H9 (cell line): ENCODE data around the gene POLR3H. TPM values are rescaled to one million over a fixed set of nuclear protein-coding genes. Genes with fewer than 3 reads are reported as not detected.

ENCODE experiments used
- DNase-seq: peaks from one replicate; pipeline ENCODE4 v3.0.0-alpha.2; 2017
- H2AFZ ChIP-seq: one replicate; pipeline ENCODE4 v1.6.1; 2013; ENCODE audit warnings: mild to moderate bottlenecking, low read length, control low read depth, moderate library complexity
- H2AK5ac ChIP-seq: 2 replicates; pipeline ENCODE4 v1.6.1; 2013; ENCODE audit warnings: low read length, control low read depth, mixed read lengths; ENCODE audit not compliant: insufficient read length
- H2BK120ac ChIP-seq: one replicate; pipeline ENCODE4 v1.6.1; 2013; ENCODE audit warnings: low read depth, mild to moderate bottlenecking, low read length, control low read depth, inconsistent platforms; ENCODE audit not compliant: poor library complexity, severe bottlenecking
- H2BK12ac ChIP-seq: 2 replicates; pipeline ENCODE4 v1.6.1; 2013; ENCODE audit warnings: low read length, control low read depth, mixed read lengths, low read depth; ENCODE audit not compliant: insufficient read length
- H2BK15ac ChIP-seq: 2 replicates; pipeline ENCODE4 v1.6.1; 2013; ENCODE audit warnings: low read depth, low read length, control low read depth
- H2BK20ac ChIP-seq: one replicate; pipeline ENCODE4 v1.6.1; 2013; ENCODE audit warnings: low read depth, mild to moderate bottlenecking, low read length, control low read depth, inconsistent platforms; ENCODE audit not compliant: poor library complexity, severe bottlenecking
- H2BK5ac ChIP-seq: 2 replicates; pipeline ENCODE4 v1.6.1; 2013; ENCODE audit warnings: low read length, control low read depth, mixed read lengths; ENCODE audit not compliant: insufficient read length
- H3K14ac ChIP-seq: 2 replicates; pipeline ENCODE4 v1.6.1; 2013; ENCODE audit warnings: low read length, control low read depth; ENCODE audit not compliant: insufficient read depth
- H3K18ac ChIP-seq: 2 replicates; pipeline ENCODE4 v1.6.1; 2013; ENCODE audit warnings: low read depth, mild to moderate bottlenecking, mixed read lengths, low read length, control low read depth; ENCODE audit not compliant: insufficient read length
- H3K23ac ChIP-seq: 2 replicates; pipeline ENCODE4 v1.6.1; 2013; ENCODE audit warnings: low read length, control low read depth, mixed read lengths, low read depth; ENCODE audit not compliant: insufficient read length
- H3K23me2 ChIP-seq: 2 replicates; pipeline ENCODE4 v1.6.1; 2013; ENCODE audit warnings: low read depth, mild to moderate bottlenecking, mixed read lengths, low read length, control low read depth; ENCODE audit not compliant: insufficient read length, poor library complexity, severe bottlenecking
- H3K27ac ChIP-seq: 2 replicates; pipeline ENCODE4 v1.5.1; 2013; ENCODE audit warnings: low read length, control low read depth, mixed read lengths, low read depth; ENCODE audit not compliant: insufficient read length
- H3K27me3 ChIP-seq: 2 replicates; pipeline ENCODE4 v1.6.1; 2013; ENCODE audit warnings: low read length, control low read depth, inconsistent platforms; ENCODE audit not compliant: insufficient read depth
- H3K4ac ChIP-seq: 2 replicates; pipeline ENCODE4 v1.6.1; 2013; ENCODE audit warnings: low read depth, mild to moderate bottlenecking, control low read depth, inconsistent platforms, low read length, moderate library complexity
- H3K4me1 ChIP-seq: 2 replicates; pipeline ENCODE4 v1.6.1; 2013; ENCODE audit warnings: low read length, control low read depth, inconsistent platforms; ENCODE audit not compliant: insufficient read depth
- H3K4me2 ChIP-seq: 2 replicates; pipeline ENCODE4 v1.6.1; 2013; ENCODE audit warnings: low read length, control low read depth, mixed read lengths; ENCODE audit not compliant: insufficient read length, insufficient read depth
- H3K56ac ChIP-seq: 2 replicates; pipeline ENCODE4 v1.6.1; 2013; ENCODE audit warnings: low read depth, mild to moderate bottlenecking, mixed read lengths, low read length, control low read depth; ENCODE audit not compliant: insufficient read length
- H3K79me1 ChIP-seq: 2 replicates; pipeline ENCODE4 v1.6.1; 2013; ENCODE audit warnings: low read depth, mild to moderate bottlenecking, moderate library complexity, low read length, control low read depth, inconsistent platforms; ENCODE audit not compliant: insufficient read depth, poor library complexity, severe bottlenecking
- H3K79me2 ChIP-seq: 2 replicates; pipeline ENCODE4 v1.6.1; 2013; ENCODE audit warnings: low read length, control low read depth, inconsistent platforms; ENCODE audit not compliant: insufficient read depth
- H3K9ac ChIP-seq: 2 replicates; pipeline ENCODE4 v1.6.1; 2013; ENCODE audit warnings: low read length, control low read depth, mixed read lengths; ENCODE audit not compliant: insufficient read length; ENCODE audit errors: extremely low read depth
- H3K9me3 ChIP-seq: one replicate; pipeline ENCODE4 v1.6.1; 2013; ENCODE audit warnings: low read depth, low read length, inconsistent platforms; ENCODE audit not compliant: control insufficient read depth
- H3T11ph ChIP-seq: one replicate; pipeline ENCODE4 v1.6.1; 2013; ENCODE audit warnings: mild to moderate bottlenecking, low read length, control low read depth, inconsistent platforms
- H4K20me1 ChIP-seq: one replicate; pipeline ENCODE4 v1.6.1; 2013; ENCODE audit not compliant: control insufficient read depth, insufficient read length, insufficient read depth
- H4K5ac ChIP-seq: 2 replicates; pipeline ENCODE4 v1.6.1; 2013; ENCODE audit warnings: low read depth, mild to moderate bottlenecking, mixed read lengths, low read length, control low read depth; ENCODE audit not compliant: insufficient read length
- H4K8ac ChIP-seq: replicated peaks from 2 replicates; pipeline ENCODE4 v1.6.1; 2013; ENCODE audit warnings: low read length, control low read depth, mixed read lengths, low read depth; ENCODE audit not compliant: insufficient read length
- H4K91ac ChIP-seq: 2 replicates; pipeline ENCODE4 v1.6.1; 2013; ENCODE audit warnings: low read depth, mild to moderate bottlenecking, moderate library complexity, mixed read lengths, low read length, control low read depth; ENCODE audit not compliant: insufficient read length
- H3K27ac Mint-ChIP-seq, 3 experiments: 2 replicates in 2 of 3; 3 replicates in 1 of 3; pipeline ENCODE4 v1.8.0; 2020 to 2021; ENCODE audit warnings: mixed read lengths in 3 of 3, mild to moderate bottlenecking in 1 of 3, moderate library complexity in 1 of 3
- H3K27me3 Mint-ChIP-seq: 2 replicates; pipeline ENCODE4 v1.8.0; 2021; ENCODE audit warnings: low read depth, mild to moderate bottlenecking, moderate library complexity, mixed read lengths
- H3K36me3 Mint-ChIP-seq, 3 experiments: 2 replicates in 2 of 3; 3 replicates in 1 of 3; pipeline ENCODE4 v1.8.0; 2020 to 2021; ENCODE audit warnings: low read depth in 3 of 3, mixed read lengths in 3 of 3; ENCODE audit not compliant: insufficient read depth in 1 of 3
- H3K4me1 Mint-ChIP-seq, 2 experiments: 2 replicates each; pipeline ENCODE4 v1.8.0; 2020; ENCODE audit warnings: mixed read lengths in 2 of 2
- H3K4me3 Mint-ChIP-seq, 2 experiments: 2 replicates in 1 of 2; 3 replicates in 1 of 2; pipeline ENCODE4 v1.8.0; 2020 to 2021; ENCODE audit warnings: mild to moderate bottlenecking in 2 of 2, mixed read lengths in 2 of 2, moderate library complexity in 1 of 2
- H3K9me3 Mint-ChIP-seq, 2 experiments: 2 replicates in 1 of 2; 3 replicates in 1 of 2; pipeline ENCODE4 v1.8.0; 2020; ENCODE audit warnings: mild to moderate bottlenecking in 2 of 2, mixed read lengths in 2 of 2, moderate library complexity in 1 of 2
- WGBS: extraction: QIAGEN DNeasy Blood & Tissue Kit; methylation state at CpG from one replicate; pipeline ENCODE4 v1.1.7; 2013; ENCODE audit warnings: missing lambda C conversion rate, low lambda C conversion rate, mixed read lengths; ENCODE audit not compliant: insufficient read length; ENCODE audit errors: extremely low coverage; 5-methylcytosine and 5-hydroxymethylcytosine counted together
- total RNA-seq: library from RNA; stranded (reverse); gene quantifications from 2 replicates; pipeline ENCODE4 v1.2.1, GENCODE V29; 2021
- TF ChIP-seq, protein P1 (sequence below): fragments of 200-600 bp; sonication (generic); conservative IDR thresholded peaks from 3 replicates; pipeline ENCODE4 v1.8.0; 2021; ENCODE audit warnings: antibody characterized with exemption, mild to moderate bottlenecking

POLR3H gene
- total RNA-seq, 1 experiment from 2014 or later = 68.2 TPM

DNA sequence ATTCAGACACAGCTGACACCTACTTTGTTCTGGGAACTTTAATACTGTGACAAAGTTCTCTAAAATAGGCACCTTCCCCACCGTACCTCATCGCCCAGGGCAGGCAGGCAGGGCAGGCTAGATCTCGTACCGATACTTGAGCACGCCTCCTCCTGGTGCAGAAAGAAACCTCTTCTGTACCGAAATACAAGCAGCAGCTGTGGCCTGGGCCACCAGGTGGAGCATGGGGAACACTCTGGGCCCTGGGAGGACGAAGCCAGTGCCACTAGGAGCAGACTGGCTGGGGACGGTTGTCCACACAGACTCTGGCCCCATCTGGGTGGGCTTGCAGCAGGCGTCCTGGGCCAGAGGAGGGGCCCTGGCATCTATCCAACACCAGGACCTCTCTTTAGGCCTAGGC is 32.6 kb upstream of the POLR3H start:
- peaks cover 0 to 11% (median 4%) of the 10 kb centered on the region in 3 experiments; a peak in 4 of 7 replicates for H3K36me3 Mint-ChIP-seq
- H2AFZ ChIP-seq = no peak overlapping the region

More for the DNA sequence above, 32.6 kb upstream of the POLR3H start:
- Mint-ChIP-seq H3K4me3 (no peak overlapping the region), H3K27ac (peak overlapping the region in 1 of 3 experiments; percentile 63; a peak in 1 of 7 replicates), H3K27me3 (no peaks in the 10 kb centered on the region; the same call in 1 of the 2 replicates), H3K9me3 (no peaks in the 10 kb centered on the region), H3K4me1 (no peaks in the 10 kb centered on the region; a peak in 1 of 4 replicates)
- whole genome bisulfite sequencing = no CpG with 5 or more reads among the region's 9 CpGs
- H3K27me3 ChIP-seq = no peaks in the 10 kb centered on the region
- DNase-seq = peak; percentile 89
- no peak overlapping the region for H4K5ac ChIP-seq
- no peaks in the 10 kb centered on the region for H3K79me2 ChIP-seq
- no peak overlapping the region for H2BK5ac ChIP-seq
- no peak overlapping the region for H3K56ac ChIP-seq
- H3K27ac ChIP-seq = no peak overlapping the region
- no peak overlapping the region for H3T11ph ChIP-seq
- H3K18ac ChIP-seq = no peak overlapping the region
- H2BK12ac ChIP-seq = no peak overlapping the region
- no peak overlapping the region for H2BK15ac ChIP-seq
- H4K91ac ChIP-seq = no peak overlapping the region
- no peak overlapping the region for H3K14ac ChIP-seq
- H3K4ac ChIP-seq = no peak overlapping the region
- no peak overlapping the region for H3K4me2 ChIP-seq
- H2BK20ac ChIP-seq = no peak overlapping the region
- no peaks in the 10 kb centered on the region for H3K23me2 ChIP-seq
- H4K8ac ChIP-seq = no peak overlapping the region
- no peak overlapping the region for H2BK120ac ChIP-seq
- no peak overlapping the region for H3K9ac ChIP-seq
- H3K9me3 ChIP-seq = no peaks in the 10 kb centered on the region
- TF ChIP-seq, protein P1, sequence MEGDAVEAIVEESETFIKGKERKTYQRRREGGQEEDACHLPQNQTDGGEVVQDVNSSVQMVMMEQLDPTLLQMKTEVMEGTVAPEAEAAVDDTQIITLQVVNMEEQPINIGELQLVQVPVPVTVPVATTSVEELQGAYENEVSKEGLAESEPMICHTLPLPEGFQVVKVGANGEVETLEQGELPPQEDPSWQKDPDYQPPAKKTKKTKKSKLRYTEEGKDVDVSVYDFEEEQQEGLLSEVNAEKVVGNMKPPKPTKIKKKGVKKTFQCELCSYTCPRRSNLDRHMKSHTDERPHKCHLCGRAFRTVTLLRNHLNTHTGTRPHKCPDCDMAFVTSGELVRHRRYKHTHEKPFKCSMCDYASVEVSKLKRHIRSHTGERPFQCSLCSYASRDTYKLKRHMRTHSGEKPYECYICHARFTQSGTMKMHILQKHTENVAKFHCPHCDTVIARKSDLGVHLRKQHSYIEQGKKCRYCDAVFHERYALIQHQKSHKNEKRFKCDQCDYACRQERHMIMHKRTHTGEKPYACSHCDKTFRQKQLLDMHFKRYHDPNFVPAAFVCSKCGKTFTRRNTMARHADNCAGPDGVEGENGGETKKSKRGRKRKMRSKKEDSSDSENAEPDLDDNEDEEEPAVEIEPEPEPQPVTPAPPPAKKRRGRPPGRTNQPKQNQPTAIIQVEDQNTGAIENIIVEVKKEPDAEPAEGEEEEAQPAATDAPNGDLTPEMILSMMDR = peak; percentile 91
- 0 out of 2 replicates have a peak, but pooled peaks cover 2% of the 10 kb centered on the region for H3K4me1 ChIP-seq
- H3K79me1 ChIP-seq = no peaks in the 10 kb centered on the region
- no peaks in the 10 kb centered on the region for H4K20me1 ChIP-seq
- H3K23ac ChIP-seq = no peak overlapping the region
- H2AK5ac ChIP-seq = no peak overlapping the region
